Measurements from ENCODE around the gene PVRIG. TPM values are rescaled to one million over a fixed set of nuclear protein-coding genes. Genes with fewer than 3 reads are reported as not detected.
A peak's percentile ranks its signal among the peaks of the same experiment; 100 is the strongest.

The PVRIG gene
- total RNA-seq, 1 experiment from 2014 or later = 0.70 TPM

- Histone ChIP-seq H3K27ac (ENCODE audit: insufficient read length, low read depth, low read length) (no peak overlapping the region), H3K4ac (ENCODE audit: low read depth, low read length) (no peak overlapping the region), H4K8ac (replicated peaks; ENCODE audit: insufficient read length, low read depth, low read length) (no peak overlapping the region), H3K79me2 (ENCODE audit: insufficient read depth, low read length) (no peaks in the 10 kb centered on the region), H2BK5ac (ENCODE audit: insufficient read length, low read length) (no peak overlapping the region), H4K20me1 (ENCODE audit: control insufficient read depth, insufficient read depth, insufficient read length) (no peaks in the 10 kb centered on the region), H3T11ph (ENCODE audit: low read length) (no peak overlapping the region), H3K79me1 (ENCODE audit: insufficient read depth, low read depth, low read length, poor library complexity, severe bottlenecking) (no peaks in the 10 kb centered on the region), H3K14ac (ENCODE audit: insufficient read depth, low read length) (no peak overlapping the region), H3K23me2 (ENCODE audit: insufficient read length, low read depth, low read length, poor library complexity, severe bottlenecking) (no peaks in the 10 kb centered on the region), H2AK5ac (ENCODE audit: insufficient read length, low read length) (no peak overlapping the region), H3K4me1 (ENCODE audit: insufficient read depth, low read length) (no peaks in the 10 kb centered on the region), H3K9me3 (ENCODE audit: control insufficient read depth, low read depth, low read length) (no peaks in the 10 kb centered on the region), H4K91ac (ENCODE audit: insufficient read length, low read depth, low read length) (no peak overlapping the region), H3K9ac (ENCODE audit: extremely low read depth, insufficient read length, low read length) (no peak overlapping the region), H2BK120ac (ENCODE audit: low read depth, low read length, poor library complexity, severe bottlenecking) (no peak overlapping the region), H2BK12ac (ENCODE audit: insufficient read length, low read depth, low read length) (no peak overlapping the region), H3K23ac (ENCODE audit: insufficient read length, low read depth, low read length) (no peak overlapping the region), H3K56ac (ENCODE audit: insufficient read length, low read depth, low read length) (no peak overlapping the region), H4K5ac (ENCODE audit: insufficient read length, low read depth, low read length) (no peak overlapping the region), H3K18ac (ENCODE audit: insufficient read length, low read depth, low read length) (no peak overlapping the region), H2BK15ac (ENCODE audit: low read depth, low read length) (no peak overlapping the region), H2AFZ (ENCODE audit: low read length) (no peak overlapping the region), H3K27me3 (ENCODE audit: insufficient read depth, low read length) (no peaks in the 10 kb centered on the region), H3K4me2 (ENCODE audit: insufficient read depth, insufficient read length, low read length) (no peak overlapping the region), H2BK20ac (ENCODE audit: low read depth, low read length, poor library complexity, severe bottlenecking) (no peak overlapping the region)
- Mint-ChIP-seq H3K4me3 (no peak overlapping the region), H3K4me1 (peaks cover 3 to 6% of the 10 kb centered on the region in 2 experiments; a peak in 3 of 4 replicates), H3K27ac (peak overlapping the region in 1 of 3 experiments; percentile 95; a peak in 1 of 7 replicates), H3K9me3 (no peaks in the 10 kb centered on the region), H3K27me3 (ENCODE audit: low read depth) (peaks cover 3% of the 10 kb centered on the region; the same call in 1 of the 2 replicates), H3K36me3 (ENCODE audit: insufficient read depth in 1 of 3, low read depth in 3 of 3) (peaks cover 4 to 17% (median 12%) of the 10 kb centered on the region in 3 experiments; a peak in 5 of 7 replicates)
- DNase-seq = no peak
- TF ChIP-seq, protein P1, sequence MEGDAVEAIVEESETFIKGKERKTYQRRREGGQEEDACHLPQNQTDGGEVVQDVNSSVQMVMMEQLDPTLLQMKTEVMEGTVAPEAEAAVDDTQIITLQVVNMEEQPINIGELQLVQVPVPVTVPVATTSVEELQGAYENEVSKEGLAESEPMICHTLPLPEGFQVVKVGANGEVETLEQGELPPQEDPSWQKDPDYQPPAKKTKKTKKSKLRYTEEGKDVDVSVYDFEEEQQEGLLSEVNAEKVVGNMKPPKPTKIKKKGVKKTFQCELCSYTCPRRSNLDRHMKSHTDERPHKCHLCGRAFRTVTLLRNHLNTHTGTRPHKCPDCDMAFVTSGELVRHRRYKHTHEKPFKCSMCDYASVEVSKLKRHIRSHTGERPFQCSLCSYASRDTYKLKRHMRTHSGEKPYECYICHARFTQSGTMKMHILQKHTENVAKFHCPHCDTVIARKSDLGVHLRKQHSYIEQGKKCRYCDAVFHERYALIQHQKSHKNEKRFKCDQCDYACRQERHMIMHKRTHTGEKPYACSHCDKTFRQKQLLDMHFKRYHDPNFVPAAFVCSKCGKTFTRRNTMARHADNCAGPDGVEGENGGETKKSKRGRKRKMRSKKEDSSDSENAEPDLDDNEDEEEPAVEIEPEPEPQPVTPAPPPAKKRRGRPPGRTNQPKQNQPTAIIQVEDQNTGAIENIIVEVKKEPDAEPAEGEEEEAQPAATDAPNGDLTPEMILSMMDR (conservative IDR thresholded peaks at IDR 0.05) = no peak
- WGBS (ENCODE audit: extremely low coverage, insufficient read length, low lambda C conversion rate) = no CpG with 5 or more reads among the region's 22 CpGs
Observed at GRCh38 chr7:100220586-100221230, 959 bp downstream of the PVRIG start.

Measured in H9 (cell line).